RWPE2 (cell line): Measurements from ENCODE around the gene TMEM11.

Experiments used
- ATAC-seq: fragments of 200-7000 bp; cut with Tn5 transposase; 3 replicates; pipeline ENCODE4 v1.9.1; 2021; ENCODE audit warnings: low read depth
- DNase-seq: peaks from one replicate; pipeline ENCODE4 v3.0.0-alpha.2; 2020; ENCODE audit warnings: low spot score
- H3K27ac ChIP-seq: fragments of 450-650 bp; 2 replicates; pipeline ENCODE4 v1.5.1; 2017; ENCODE audit warnings: mild to moderate bottlenecking; ENCODE audit not compliant: poor library complexity, severe bottlenecking
- H3K27me3 ChIP-seq: fragments of 250-450 bp; sonication (Bioruptor Pico); 2 replicates; pipeline ENCODE4 v1.5.1; 2021; ENCODE audit warnings: mild to moderate bottlenecking, moderate library complexity; ENCODE audit not compliant: insufficient read depth, poor library complexity, severe bottlenecking
- H3K36me3 ChIP-seq: fragments of 250-450 bp; sonication (Bioruptor Pico); 2 replicates; pipeline ENCODE4 v1.5.1; 2020; ENCODE audit warnings: low read depth, mild to moderate bottlenecking, moderate library complexity
- H3K4me1 ChIP-seq: fragments of 250-450 bp; sonication (Bioruptor Pico); 2 replicates; pipeline ENCODE4 v1.5.1; 2021; ENCODE audit warnings: mild to moderate bottlenecking, moderate library complexity; ENCODE audit not compliant: insufficient read depth, poor library complexity, severe bottlenecking
- H3K4me3 ChIP-seq: fragments of 250-450 bp; sonication (Bioruptor Pico); 2 replicates; pipeline ENCODE4 v1.5.1; 2021; ENCODE audit warnings: mild to moderate bottlenecking, moderate library complexity; ENCODE audit not compliant: severe bottlenecking
- H3K9me3 ChIP-seq: fragments of 250-450 bp; sonication (Bioruptor Pico); 2 replicates; pipeline ENCODE4 v1.5.1; 2021; ENCODE audit warnings: mild to moderate bottlenecking, moderate library complexity; ENCODE audit not compliant: severe bottlenecking
- TF ChIP-seq, protein P1 (sequence below): fragments of 450-650 bp; IDR thresholded peaks from one replicate; pipeline ENCODE4 v1.5.1; 2017; ENCODE audit warnings: mild to moderate bottlenecking, moderate library complexity; ENCODE audit not compliant: poor library complexity, severe bottlenecking

The TMEM11 gene

DNA sequence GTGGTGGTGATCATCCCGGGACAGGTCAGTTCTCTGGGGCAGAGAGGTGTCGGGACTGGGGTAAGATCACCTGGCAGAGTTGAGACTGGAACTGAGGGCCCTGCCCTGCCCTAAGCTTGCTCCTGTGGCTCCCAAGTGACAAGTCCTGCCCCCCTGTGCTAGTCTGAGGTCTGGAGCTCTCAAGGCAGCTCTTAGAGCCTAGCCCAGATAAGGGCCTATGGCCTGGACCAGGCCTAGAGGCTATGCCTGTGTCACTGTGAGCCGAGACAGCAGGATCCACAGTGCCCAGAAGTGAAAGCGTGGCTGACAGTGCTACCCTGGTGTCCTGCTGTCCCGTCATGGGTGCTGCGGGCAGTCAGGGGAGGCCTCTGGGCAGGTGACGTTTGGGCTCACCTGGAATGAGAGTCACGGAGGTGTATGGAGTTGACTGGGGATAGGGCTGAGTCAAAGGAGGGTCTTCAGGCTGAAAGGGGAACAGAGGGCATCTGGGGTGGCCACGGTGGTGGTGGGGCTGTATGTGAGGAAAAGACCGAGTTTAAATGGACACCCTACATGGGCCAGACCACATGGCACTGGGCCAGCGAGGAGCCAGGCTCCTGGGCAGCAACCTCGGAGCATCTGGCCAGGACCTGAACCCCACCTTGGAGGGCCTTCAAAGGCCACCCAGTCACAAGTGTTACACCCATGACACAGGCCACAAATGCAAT lies 33.7 kb upstream of the TMEM11 start:
- Histone ChIP-seq H3K4me3 (no peak overlapping the region), H3K4me1 (no peaks in the 10 kb centered on the region), H3K27ac (no peak overlapping the region), H3K27me3 (no peaks in the 10 kb centered on the region), H3K9me3 (no peaks in the 10 kb centered on the region), H3K36me3 (no peaks in the 10 kb centered on the region)
- DNase-seq: no peak
- no peak for ATAC-seq
- TF ChIP-seq, protein P1, sequence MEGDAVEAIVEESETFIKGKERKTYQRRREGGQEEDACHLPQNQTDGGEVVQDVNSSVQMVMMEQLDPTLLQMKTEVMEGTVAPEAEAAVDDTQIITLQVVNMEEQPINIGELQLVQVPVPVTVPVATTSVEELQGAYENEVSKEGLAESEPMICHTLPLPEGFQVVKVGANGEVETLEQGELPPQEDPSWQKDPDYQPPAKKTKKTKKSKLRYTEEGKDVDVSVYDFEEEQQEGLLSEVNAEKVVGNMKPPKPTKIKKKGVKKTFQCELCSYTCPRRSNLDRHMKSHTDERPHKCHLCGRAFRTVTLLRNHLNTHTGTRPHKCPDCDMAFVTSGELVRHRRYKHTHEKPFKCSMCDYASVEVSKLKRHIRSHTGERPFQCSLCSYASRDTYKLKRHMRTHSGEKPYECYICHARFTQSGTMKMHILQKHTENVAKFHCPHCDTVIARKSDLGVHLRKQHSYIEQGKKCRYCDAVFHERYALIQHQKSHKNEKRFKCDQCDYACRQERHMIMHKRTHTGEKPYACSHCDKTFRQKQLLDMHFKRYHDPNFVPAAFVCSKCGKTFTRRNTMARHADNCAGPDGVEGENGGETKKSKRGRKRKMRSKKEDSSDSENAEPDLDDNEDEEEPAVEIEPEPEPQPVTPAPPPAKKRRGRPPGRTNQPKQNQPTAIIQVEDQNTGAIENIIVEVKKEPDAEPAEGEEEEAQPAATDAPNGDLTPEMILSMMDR: no peak

DNA sequence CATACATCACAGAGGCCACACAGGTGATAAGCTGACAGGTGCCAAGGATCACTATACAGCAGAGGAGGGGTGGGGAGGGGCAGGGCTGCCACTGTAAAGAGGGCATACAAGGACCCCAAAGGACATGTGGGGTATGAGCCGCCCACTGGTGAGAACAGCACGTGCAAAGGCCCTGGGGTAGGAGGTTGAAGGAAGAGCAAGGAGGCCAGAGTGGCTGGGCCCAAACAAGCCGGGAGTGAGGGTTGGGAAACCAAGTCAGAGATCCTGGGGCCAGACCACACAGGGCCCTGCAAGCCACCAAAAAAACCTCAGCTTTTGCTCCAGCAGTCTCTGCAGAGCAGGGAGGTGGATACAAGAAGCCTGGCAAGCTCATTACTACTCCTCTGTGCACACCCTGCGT lies 32.7 kb upstream of the TMEM11 start:
- Histone ChIP-seq H3K4me1 (no peaks in the 10 kb centered on the region), H3K27ac (no peak overlapping the region), H3K4me3 (no peak overlapping the region), H3K36me3 (no peaks in the 10 kb centered on the region), H3K9me3 (no peaks in the 10 kb centered on the region), H3K27me3 (no peaks in the 10 kb centered on the region)
- DNase-seq (no peak), ATAC-seq (no peak)
- TF ChIP-seq, protein P1: no peak

DNA sequence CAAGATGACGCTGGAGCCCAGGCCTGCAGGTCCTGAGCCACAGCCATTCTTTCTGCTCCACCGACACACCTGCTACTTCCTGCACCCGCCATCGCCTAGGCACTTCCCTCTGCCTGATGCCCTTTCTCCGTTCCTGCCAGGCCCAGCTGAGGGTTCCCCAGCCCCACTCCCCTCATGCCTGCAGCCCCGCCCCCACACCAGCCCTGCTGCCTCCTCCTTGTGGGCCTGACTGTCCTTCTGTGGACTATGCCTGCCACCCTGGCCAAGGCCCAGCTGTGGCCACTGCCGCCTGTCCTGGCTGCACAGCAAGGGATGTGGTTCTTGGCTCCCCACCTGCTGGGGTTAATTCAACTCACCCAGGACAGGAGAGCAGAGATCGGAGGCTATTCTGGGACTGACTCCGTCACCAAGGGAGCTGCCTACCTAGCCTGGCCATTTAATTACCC lies 31.7 kb upstream of the TMEM11 start:
- Histone ChIP-seq H3K27me3 (no peaks in the 10 kb centered on the region), H3K4me3 (no peak overlapping the region), H3K4me1 (no peaks in the 10 kb centered on the region), H3K27ac (no peak overlapping the region), H3K9me3 (no peaks in the 10 kb centered on the region), H3K36me3 (no peaks in the 10 kb centered on the region)
- TF ChIP-seq, protein P1: no peak
- ATAC-seq (no peak), DNase-seq (no peak)

DNA sequence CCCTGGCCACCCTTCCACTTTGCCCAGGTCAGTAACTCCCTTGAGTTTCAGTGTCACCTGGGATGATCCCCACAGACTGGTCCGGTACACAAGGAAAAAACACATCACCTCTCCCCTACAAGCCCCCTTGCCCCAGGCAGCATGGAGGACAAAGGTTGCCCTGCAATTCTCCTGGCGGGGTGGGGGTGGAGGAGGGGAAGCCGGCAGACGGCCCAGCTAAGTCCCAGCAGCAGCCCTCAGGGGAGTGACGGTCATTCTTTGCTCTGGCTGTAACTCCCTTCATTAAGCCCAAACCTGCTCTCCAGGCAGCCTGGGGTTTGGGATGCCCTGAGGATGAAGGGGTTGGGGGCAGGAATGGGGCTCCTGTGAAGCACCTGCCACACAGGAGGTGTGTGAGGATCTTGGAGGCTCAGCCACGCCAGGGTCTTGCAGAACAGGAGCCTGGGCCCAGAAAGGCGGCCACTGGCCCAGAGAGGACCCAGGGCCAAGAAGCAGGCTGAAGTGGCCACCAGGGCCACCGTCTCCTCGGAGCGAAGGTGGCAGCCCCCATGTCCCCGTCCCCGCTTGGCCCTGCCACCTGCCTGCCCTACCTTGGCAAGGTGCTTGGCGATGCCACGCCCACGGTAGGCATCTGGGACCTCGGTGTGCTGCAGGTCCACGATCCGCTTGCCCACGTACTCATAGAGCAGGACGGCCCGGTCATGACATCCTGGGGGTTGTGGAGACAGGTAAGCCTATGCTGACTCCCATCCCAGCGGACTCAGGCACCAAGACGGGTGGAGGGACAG lies 29.7 kb upstream of the TMEM11 start:
- TF ChIP-seq, protein P1: no peak
- Histone ChIP-seq H3K4me3 (no peak overlapping the region), H3K27ac (no peak overlapping the region), H3K36me3 (no peaks in the 10 kb centered on the region), H3K9me3 (no peaks in the 10 kb centered on the region), H3K4me1 (no peaks in the 10 kb centered on the region), H3K27me3 (no peaks in the 10 kb centered on the region)
- DNase-seq (no peak), ATAC-seq (no peak)
